ENCODE data around the gene RUNX2. TPM values are rescaled to one million over a fixed set of nuclear protein-coding genes. Genes with fewer than 3 reads are reported as not detected.

RUNX2 gene
- total and polyA plus RNA-seq, 2 experiments from 2014 or later = 0.66 to 1.7 TPM

GRCh38 chr6:45436544-45437438 lies 108.7 kb downstream of the RUNX2 start:
- no peaks in the 10 kb centered on the region for H3K27me3 ChIP-seq (ENCODE audit: insufficient read depth)
- H3K27me3 Mint-ChIP-seq (ENCODE audit: insufficient read depth, low read depth, poor library complexity) = no peaks in the 10 kb centered on the region
- H3K4me3 Mint-ChIP-seq = no peak overlapping the region
- H3K36me3 ChIP-seq (ENCODE audit: insufficient read depth) = no peaks in the 10 kb centered on the region
- TF ChIP-seq STAT1 (IDR thresholded peaks at IDR 0.05; ENCODE audit: unreplicated experiment) (no peak), NANOG (IDR thresholded peaks at IDR 0.05; ENCODE audit: borderline replicate concordance) (no peak), ZNF331 (CRISPR knock-in tag; IDR thresholded peaks at IDR 0.05; ENCODE audit: low read depth) (no peak), CTCF (conservative IDR thresholded peaks at IDR 0.05; ENCODE audit: low read depth in 2 of 2) (no peak), POLR2AphosphoS5 (IDR thresholded peaks at IDR 0.05; ENCODE audit: low read depth) (no peak), ZNF114 (CRISPR knock-in tag; IDR thresholded peaks at IDR 0.05) (no peak), EZH2phosphoT487 (IDR thresholded peaks at IDR 0.05; ENCODE audit: unreplicated experiment) (no peak), CREB1 (CRISPR knock-in tag; IDR thresholded peaks at IDR 0.05; ENCODE audit: low read depth) (no peak), REST (IDR thresholded peaks at IDR 0.05; ENCODE audit: unreplicated experiment) (no peak), JUNB (IDR thresholded peaks at IDR 0.05; ENCODE audit: unreplicated experiment) (no peak), EZH2 (IDR thresholded peaks at IDR 0.05; ENCODE audit: low read depth, unreplicated experiment) (no peak), ZNF462 (CRISPR knock-in tag; IDR thresholded peaks at IDR 0.05) (no peak), ETS1 (IDR thresholded peaks at IDR 0.05) (no peak)
- no peaks in the 10 kb centered on the region for H3K36me3 Mint-ChIP-seq (ENCODE audit: low read depth)
- no peaks in the 10 kb centered on the region for H3K9me2 ChIP-seq (ENCODE audit: insufficient read depth)
- no peak overlapping the region for H3K27ac ChIP-seq (ENCODE audit: low read depth)
- H3K27ac Mint-ChIP-seq = no peak overlapping the region
- H3K4me2 ChIP-seq = no peak overlapping the region
- H3K4me1 ChIP-seq (ENCODE audit: insufficient read depth) = no peaks in the 10 kb centered on the region; the same call in 1 of the 2 replicates
- ATAC-seq (no peak), DNase-seq (ENCODE audit: low spot score) (no peak)
- H3K4me3 ChIP-seq = no peak overlapping the region
- no peaks in the 10 kb centered on the region for H3K9me3 Mint-ChIP-seq
- no peak overlapping the region for H2AFZ ChIP-seq
- H4K20me1 ChIP-seq (replicated peaks; ENCODE audit: insufficient read depth) = no peaks in the 10 kb centered on the region
- no peaks in the 10 kb centered on the region for H3F3A ChIP-seq (replicated peaks; ENCODE audit: low read depth)
- H3K79me2 ChIP-seq (replicated peaks; ENCODE audit: insufficient read depth) = no peaks in the 10 kb centered on the region
- H3K4me1 Mint-ChIP-seq = peaks cover 9% of the 10 kb centered on the region; the same call in 2 of the 3 replicates
